GM19238 (cell line): ENCODE measurements around the gene ANKS1A.
"Not testable (repeated sequence)": the region's sequence is repeated elsewhere in the genome, so short reads cannot be mapped to it uniquely, and the experiment has no call there.

Source experiments
- DNase-seq: peaks from one replicate; pipeline ENCODE4 v3.0.0; 2011; ENCODE audit warnings: low spot score; ENCODE audit not compliant: insufficient read length

The ANKS1A gene

DNA sequence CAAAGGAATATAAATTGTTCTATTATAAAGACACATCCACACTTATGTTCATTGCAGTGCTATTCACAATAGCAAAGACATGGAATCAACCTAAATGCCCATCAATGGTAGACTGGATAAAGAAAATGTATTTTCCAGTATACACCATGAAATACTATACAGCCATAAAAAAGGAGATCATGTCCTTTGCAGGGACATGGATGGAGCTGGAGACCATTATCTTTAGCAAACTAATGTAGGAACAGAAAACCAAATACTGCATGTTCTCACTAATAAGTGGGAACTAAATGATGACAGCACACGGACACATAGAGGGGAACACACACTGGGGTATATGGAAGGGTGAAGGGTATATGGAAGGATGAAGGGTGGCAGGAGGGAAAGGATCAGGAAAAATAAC, 5.0 kb upstream of the ANKS1A start:
- DNase-seq: not testable (repeated sequence)

GRCh38 chr6:34884996-34885395, 4.1 kb upstream of the ANKS1A start:
- DNase-seq: no peak

GRCh38 chr6:34885837-34886236, 3.2 kb upstream of the ANKS1A start:
- not testable (repeated sequence) for DNase-seq

GRCh38 chr6:34887753-34888513, 1.1 kb upstream of the ANKS1A start, which contains the start of gene TAF11:
Gene TAF11, minus strand, starts transcription at chr6:34888042. Its CDS starts 85 bp downstream, at chr6:34887957.
- DNase-seq: peak; percentile 80

DNA sequence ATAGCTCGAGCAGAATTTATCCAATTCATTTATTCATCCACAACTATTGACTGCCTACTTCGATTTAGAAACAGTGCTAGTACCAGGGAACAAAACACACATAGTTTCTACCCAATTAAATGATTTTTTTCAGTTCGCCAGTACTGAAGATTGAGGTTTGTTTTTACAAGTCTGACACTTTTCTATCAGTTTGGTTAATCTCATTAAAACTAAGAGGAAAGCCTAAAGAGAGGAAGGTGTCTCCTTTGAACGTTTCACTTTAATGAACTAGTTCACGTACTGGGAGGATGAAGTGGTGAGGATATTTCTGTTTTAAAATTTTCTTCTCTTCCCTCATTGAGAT, 570 bp upstream of the ANKS1A start:
- DNase-seq: no peak

DNA sequence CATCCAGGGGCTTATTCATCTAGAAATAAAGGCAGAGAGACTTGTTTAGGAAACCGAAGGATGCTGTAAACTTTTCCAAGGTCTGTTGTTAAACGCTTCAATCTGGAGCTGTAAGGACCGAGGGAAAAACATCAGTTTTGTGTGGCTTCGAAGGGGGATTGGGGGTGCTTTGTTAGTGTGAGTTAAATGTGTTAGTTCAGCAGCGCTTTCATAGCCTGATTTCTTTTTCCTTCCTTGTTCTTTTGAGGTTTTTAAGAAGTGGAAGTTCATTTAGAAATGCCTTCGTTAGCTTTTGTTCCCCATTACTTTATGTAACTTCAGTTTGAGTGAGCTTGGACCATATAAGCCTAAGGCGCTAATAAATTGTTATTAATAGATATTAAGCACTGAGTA, 1.5 kb downstream of the ANKS1A start:
- DNase-seq: no peak

DNA sequence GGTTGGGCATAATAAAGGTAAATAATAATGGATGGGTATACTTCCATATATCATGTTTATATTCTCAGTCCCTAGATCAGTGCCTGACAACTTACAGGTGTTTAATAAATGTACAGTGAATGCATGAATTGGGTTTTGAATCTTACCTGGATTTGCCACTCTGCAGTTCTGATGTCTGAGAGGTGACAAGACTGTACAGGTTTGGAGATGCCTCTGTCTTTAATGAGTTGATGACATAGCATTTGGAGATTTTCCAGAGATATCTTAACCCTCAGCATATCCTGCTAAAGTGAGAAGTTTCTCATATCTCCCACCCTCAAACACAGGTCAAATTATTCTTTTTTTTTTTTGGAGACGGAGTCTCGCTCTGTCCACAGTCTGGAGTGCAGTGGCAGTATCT, 2.2 kb downstream of the ANKS1A start:
- no peak for DNase-seq

- DNase-seq: no peak
These were observed 5.6 kb downstream of the ANKS1A start for GRCh38 chr6:34894693-34895092.

DNA sequence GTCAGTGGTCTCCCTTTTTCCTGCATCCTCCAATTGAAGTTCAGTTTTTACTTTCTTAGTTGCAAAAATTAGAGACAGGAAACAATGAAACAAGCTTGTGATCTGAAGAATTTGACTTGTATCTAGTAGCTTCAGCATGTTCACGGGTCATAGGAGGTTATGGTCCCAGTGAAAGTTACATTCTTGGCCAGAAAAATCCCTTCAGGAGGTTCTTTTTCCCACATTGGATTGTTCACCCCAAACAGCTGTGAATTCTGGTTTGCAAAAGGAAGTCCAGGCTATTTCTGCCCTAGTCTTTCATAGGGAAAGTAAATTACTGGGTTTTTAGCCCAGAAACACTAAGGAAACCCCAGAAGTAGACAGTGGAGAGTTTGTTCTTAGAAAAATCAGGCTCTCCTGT, 8.1 kb downstream of the ANKS1A start:
- no peak for DNase-seq

- DNase-seq: no peak
These were observed 8.7 kb downstream of the ANKS1A start for GRCh38 chr6:34897716-34898115.

DNA sequence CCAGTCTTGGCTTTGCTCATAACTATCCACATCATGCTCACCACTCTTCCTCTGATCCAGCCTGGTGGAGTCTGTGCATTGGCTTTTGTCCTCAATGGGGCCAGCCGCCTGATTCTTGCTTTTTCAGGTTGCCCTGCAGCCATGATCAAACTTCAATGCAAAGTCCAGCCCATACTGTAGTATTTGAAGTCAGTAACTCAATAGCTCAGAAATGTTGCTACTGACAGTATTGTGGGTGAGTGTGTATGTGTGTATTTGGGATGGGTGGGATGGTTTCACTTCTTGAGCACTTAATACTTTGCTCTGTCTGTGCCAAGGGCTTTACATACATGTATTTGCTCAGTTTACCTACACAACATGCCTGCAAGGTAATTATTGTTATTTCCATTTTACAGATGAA, 10.7 kb downstream of the ANKS1A start:
- not testable (repeated sequence) for DNase-seq

DNA sequence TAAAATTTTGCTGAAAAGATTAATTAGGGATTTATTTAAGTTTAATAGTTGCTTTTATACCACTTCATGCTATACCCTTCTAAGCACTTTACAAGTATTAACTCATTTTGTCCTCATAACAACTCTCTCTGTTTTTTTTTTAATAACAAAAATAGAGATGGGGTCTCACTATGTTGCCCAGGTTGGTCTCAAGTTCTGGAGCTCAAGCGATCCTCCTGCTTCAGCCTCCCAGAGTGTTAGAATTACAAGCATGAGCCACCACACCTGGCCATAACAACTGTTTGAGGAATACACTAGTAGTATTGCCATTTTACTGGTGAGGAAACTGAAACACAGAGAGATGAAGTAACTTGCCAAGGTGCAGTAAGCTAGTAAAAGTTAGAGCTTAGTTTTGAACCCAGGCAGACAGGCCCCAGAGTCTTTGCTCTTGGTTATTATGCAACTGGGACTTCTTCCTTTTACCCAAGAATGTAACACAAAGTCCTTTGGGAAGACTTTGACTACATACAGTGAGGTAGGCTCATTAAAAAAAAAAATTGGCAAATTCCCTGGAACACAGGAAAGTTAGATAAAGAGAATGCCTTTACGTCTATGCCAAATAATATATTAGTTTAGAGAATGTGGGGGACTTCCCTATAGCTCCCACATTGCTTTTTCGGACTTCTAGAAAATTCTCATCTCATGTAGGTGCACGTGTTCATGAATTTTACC, 11.4 kb downstream of the ANKS1A start:
- DNase-seq: no peak

GRCh38 chr6:34901930-34902329, 12.9 kb downstream of the ANKS1A start:
- DNase-seq: no peak

- DNase-seq: no peak
These were observed 16.0 kb downstream of the ANKS1A start for GRCh38 chr6:34904990-34905613.

DNA sequence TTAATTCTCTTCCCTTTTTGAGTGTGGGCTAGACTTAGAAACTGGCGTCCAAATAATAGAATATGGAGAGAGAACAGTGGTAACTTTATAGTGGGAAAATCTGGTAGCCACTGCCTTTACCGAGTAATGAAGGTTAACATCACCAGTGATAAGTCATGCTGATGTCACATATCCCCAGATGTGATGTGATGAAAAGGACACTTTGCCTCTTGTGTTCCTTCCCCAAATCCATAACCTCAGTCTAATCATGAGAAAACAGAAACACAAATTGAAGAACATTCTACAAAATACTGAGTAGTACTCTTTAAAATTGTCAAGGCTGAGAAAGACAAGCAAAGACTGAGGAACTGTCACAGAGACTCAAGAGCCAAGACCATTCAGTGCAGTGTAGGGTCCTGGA, 17.8 kb downstream of the ANKS1A start:
- no peak for DNase-seq

- DNase-seq: no peak
These were observed 19.1 kb downstream of the ANKS1A start for GRCh38 chr6:34908194-34908593.

- DNase-seq: no peak
These were observed 20.3 kb downstream of the ANKS1A start for GRCh38 chr6:34909320-34909883.

DNA sequence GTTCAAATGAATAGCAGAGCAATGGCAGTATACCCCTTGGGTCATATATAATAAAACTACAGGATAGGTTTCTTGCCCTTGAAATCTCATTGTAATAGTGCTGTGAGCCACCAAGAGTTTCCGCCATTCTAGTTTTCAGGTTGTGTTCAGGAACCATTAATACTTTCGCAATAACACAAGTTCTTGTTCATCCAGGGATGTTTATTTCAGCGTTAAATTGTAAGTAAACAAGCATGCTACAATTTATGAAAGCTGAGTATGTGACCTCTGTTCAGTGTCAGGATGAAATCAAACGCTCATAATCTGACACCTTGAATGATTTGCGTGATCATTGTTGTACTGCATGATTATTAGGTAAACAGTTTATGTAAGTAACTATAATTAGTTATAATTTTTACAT, 22.8 kb downstream of the ANKS1A start:
- no peak for DNase-seq

DNA sequence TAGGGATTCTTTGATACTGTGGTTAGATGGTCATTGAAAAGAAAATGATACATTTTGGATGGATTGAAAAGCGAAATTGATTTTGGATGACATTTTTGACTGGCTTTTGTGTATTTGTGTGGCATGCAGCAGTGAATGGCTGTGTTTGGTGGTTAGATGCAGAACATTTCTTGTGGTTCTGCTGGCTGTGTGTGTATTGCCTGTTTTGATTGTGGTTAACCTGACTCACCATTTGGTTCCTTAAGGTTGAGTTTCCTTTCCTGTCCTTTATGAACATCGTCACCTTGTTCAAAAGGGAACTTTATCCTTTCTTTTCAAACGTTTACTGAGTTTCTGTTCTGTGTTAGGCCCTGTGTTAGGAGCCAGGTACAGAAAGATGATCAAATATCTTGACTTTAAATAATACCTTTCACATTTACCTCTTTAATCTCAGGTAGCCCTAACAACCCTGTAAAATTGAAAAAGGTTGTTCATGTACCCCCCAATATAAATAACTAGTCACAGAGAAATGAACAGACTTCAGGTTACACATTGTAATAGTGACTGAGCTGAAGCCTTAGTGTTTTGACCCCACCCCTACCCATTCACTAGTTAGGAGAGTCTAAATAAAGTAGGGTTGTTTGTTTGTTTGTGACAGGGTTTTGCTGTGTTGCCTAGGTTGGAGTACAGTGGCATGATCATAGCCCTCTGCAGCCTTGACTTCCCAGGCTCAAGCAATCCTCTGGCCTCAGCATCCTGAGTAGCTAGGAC, 23.8 kb downstream of the ANKS1A start:
- peak; percentile 25 for DNase-seq

- DNase-seq: no peak
These were observed 25.3 kb downstream of the ANKS1A start for GRCh38 chr6:34914358-34914757.

GRCh38 chr6:34916348-34916967, 27.4 kb downstream of the ANKS1A start:
- no peak for DNase-seq
